Fibroblast of lung (primary cell): ENCODE data around the gene LDLRAD4. TPM values are rescaled to one million over a fixed set of nuclear protein-coding genes. Genes with fewer than 3 reads are reported as not detected.

Source experiments
- DNase-seq, 2 donors: peaks; one replicate each; pipeline versions ENCODE4 v3.0.0 to v3.0.0-alpha.2; 2010; ENCODE audit warnings: low read depth in 2 of 2
- H2AFZ ChIP-seq: 2 replicates; pipeline ENCODE4 v1.5.1; 2012; ENCODE audit warnings: low read length, control low read depth, inconsistent platforms
- H3K27ac ChIP-seq: 2 replicates; pipeline ENCODE4 v1.5.1; 2011; ENCODE audit warnings: low read length, control low read depth; ENCODE audit not compliant: insufficient read depth
- H3K27me3 ChIP-seq: 2 replicates; pipeline ENCODE4 v1.5.1; 2011; ENCODE audit warnings: mild to moderate bottlenecking, low read length; ENCODE audit not compliant: control insufficient read depth, insufficient read depth
- H3K36me3 ChIP-seq: 2 replicates; pipeline ENCODE4 v1.5.1; 2011; ENCODE audit warnings: low read length; ENCODE audit not compliant: control insufficient read depth, insufficient read depth
- H3K4me1 ChIP-seq: 2 replicates; pipeline ENCODE4 v1.5.1; 2011; ENCODE audit warnings: low read length; ENCODE audit not compliant: control insufficient read depth, insufficient read depth; ENCODE audit errors: extremely low read depth
- H3K4me2 ChIP-seq: 2 replicates; pipeline ENCODE4 v1.5.1; 2011; ENCODE audit warnings: low read length, control low read depth; ENCODE audit not compliant: insufficient read depth; ENCODE audit errors: extremely low read depth
- H3K4me3 ChIP-seq, 4 experiments: fragments of 200-600 bp in 1 of 4; sonication (generic) in 1 of 4; replicated peaks in 1 of 4; 2 replicates each; pipeline ENCODE4 v1.5.1; 2011 to 2016; ENCODE audit warnings: low read length in 4 of 4, low read depth in 3 of 4, mild to moderate bottlenecking in 3 of 4, control low read depth in 2 of 4, inconsistent platforms in 1 of 4, mixed read lengths in 1 of 4; ENCODE audit not compliant: insufficient read depth in 1 of 4; ENCODE audit errors: control extremely low read depth in 1 of 4
- H3K79me2 ChIP-seq: 2 replicates; pipeline ENCODE4 v1.5.1; 2012; ENCODE audit warnings: mild to moderate bottlenecking, low read length, inconsistent platforms; ENCODE audit not compliant: control insufficient read depth, insufficient read depth
- H3K9ac ChIP-seq: 2 replicates; pipeline ENCODE4 v1.5.1; 2011; ENCODE audit warnings: mild to moderate bottlenecking, low read length, control low read depth; ENCODE audit not compliant: insufficient read depth
- H3K9me3 ChIP-seq: 2 replicates; pipeline ENCODE4 v1.5.1; 2012; ENCODE audit warnings: low read depth, low read length; ENCODE audit not compliant: control insufficient read depth, insufficient read depth
- H4K20me1 ChIP-seq: 2 replicates; pipeline ENCODE4 v1.5.1; 2011; ENCODE audit warnings: low read length; ENCODE audit not compliant: control insufficient read depth, insufficient read depth; ENCODE audit errors: extremely low read depth
- EZH2 ChIP-seq: IDR thresholded peaks from 2 replicates; pipeline ENCODE4 v1.5.1; 2012; ENCODE audit warnings: low read length, control low read depth, mild to moderate bottlenecking; ENCODE audit errors: missing control alignments
- polyA plus RNA-seq, 2 donors: library from polyadenylated mRNA; depleted of rRNA in 1 of 2; stranded (reverse) in 1 of 2; unstranded in 1 of 2; fragments of >200 nt; gene quantifications; 2 replicates each; pipeline ENCODE4 v1.2.1, GENCODE V29; 2011 to 2012; ENCODE audit warnings: missing spikeins in 1 of 2
- total RNA-seq: library from RNA; depleted of rRNA; stranded (reverse); fragments of >200 nt; gene quantifications from 2 replicates; pipeline ENCODE4 v1.2.1, GENCODE V29; 2014
- TF ChIP-seq, protein P1 (sequence below), 2 donors: IDR thresholded peaks in 1 of 2; conservative IDR thresholded peaks in 1 of 2; 1 replicate in 1 of 2; 2 replicates in 1 of 2; pipeline ENCODE4 v1.5.1; 2011 to 2012; ENCODE audit warnings: low read length in 2 of 2, control low read depth in 1 of 2, inconsistent platforms in 1 of 2, low read depth in 1 of 2, mild to moderate bottlenecking in 1 of 2

LDLRAD4 gene
- total and polyA plus RNA-seq, 2 donors (not counting 1 experiment from before 2014, with no cell fraction given) = not detected

DNA sequence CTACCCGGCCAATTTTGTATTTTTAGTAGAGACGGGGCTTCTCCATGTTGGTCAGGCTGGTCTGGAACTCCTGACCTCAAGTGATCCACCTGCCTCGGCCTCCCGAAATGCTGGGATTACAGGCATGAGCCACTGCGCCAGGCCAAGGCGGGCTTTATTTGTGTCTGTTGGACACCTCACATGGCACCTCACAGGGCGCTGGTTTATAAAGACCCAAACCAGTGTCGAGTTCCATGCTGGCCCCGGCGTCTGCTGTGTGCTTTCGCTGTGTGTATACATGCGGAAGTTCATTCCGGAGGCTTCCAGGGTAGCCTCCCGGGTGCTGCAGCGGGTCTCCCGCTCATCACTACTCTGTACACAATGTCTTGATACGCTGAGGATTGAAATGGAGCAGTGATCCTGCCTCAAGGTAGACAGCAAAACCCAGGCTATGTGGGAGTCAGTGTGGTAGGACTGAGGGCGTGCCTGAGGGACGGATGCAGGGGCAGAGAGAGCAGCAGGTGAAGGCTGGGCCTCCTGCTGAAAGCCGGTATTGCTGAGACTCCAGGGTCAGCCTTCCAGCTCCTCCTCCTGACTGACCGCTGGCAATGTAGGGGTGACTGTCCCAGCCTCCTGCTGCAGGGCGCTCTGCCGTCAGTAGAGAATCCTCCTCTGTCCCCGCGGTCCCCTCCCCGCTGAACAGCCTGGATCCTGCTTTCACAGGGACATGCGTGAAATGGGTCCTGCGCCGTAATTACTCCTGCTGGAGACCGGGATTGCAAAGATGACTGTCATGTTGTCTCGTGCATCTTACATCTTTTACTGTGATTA, 22.7 kb downstream of the LDLRAD4 start:
- H3K27me3 ChIP-seq = no peaks in the 10 kb centered on the region
- DNase-seq = no peak
- no peak overlapping the region for H3K27ac ChIP-seq
- H3K4me3 ChIP-seq = no peak overlapping the region
- no peaks in the 10 kb centered on the region for H3K79me2 ChIP-seq
- H3K9me3 ChIP-seq = no peaks in the 10 kb centered on the region
- H2AFZ ChIP-seq = no peak overlapping the region
- no peak overlapping the region for H3K9ac ChIP-seq
- H4K20me1 ChIP-seq = no peaks in the 10 kb centered on the region
- H3K4me1 ChIP-seq = no peaks in the 10 kb centered on the region
- TF ChIP-seq, protein P1, sequence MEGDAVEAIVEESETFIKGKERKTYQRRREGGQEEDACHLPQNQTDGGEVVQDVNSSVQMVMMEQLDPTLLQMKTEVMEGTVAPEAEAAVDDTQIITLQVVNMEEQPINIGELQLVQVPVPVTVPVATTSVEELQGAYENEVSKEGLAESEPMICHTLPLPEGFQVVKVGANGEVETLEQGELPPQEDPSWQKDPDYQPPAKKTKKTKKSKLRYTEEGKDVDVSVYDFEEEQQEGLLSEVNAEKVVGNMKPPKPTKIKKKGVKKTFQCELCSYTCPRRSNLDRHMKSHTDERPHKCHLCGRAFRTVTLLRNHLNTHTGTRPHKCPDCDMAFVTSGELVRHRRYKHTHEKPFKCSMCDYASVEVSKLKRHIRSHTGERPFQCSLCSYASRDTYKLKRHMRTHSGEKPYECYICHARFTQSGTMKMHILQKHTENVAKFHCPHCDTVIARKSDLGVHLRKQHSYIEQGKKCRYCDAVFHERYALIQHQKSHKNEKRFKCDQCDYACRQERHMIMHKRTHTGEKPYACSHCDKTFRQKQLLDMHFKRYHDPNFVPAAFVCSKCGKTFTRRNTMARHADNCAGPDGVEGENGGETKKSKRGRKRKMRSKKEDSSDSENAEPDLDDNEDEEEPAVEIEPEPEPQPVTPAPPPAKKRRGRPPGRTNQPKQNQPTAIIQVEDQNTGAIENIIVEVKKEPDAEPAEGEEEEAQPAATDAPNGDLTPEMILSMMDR (conservative IDR thresholded peaks at IDR 0.05 in 1 of 2, IDR thresholded peaks at IDR 0.05 in 1 of 2; ENCODE audit: low read depth in 1 of 2, low read length in 2 of 2) = no peak
- no peak for TF ChIP-seq EZH2
- H3K4me2 ChIP-seq = no peak overlapping the region
- H3K36me3 ChIP-seq = no peaks in the 10 kb centered on the region

DNA sequence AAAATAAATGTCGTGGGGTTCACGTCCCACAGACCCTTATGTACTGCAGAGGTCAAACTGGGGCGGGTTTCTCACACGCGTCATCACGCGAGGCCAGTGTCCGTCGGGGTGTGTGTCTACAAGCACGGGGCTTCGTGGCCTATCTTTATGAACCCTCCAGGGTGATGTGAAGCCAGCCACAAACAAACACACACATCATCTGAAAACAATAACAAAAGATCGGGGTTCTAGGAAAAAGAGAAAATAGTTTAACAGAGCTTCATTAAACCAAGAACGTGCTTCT, 23.3 kb downstream of the LDLRAD4 start:
- DNase-seq = no peak
- Histone ChIP-seq H4K20me1 (no peaks in the 10 kb centered on the region), H2AFZ (no peak overlapping the region), H3K27me3 (no peaks in the 10 kb centered on the region), H3K9ac (no peak overlapping the region), H3K27ac (no peak overlapping the region), H3K4me1 (no peaks in the 10 kb centered on the region), H3K36me3 (no peaks in the 10 kb centered on the region), H3K9me3 (no peaks in the 10 kb centered on the region), H3K4me2 (no peak overlapping the region), H3K79me2 (no peaks in the 10 kb centered on the region), H3K4me3 (no peak overlapping the region)
- TF ChIP-seq, protein P1 (conservative IDR thresholded peaks at IDR 0.05 in 1 of 2, IDR thresholded peaks at IDR 0.05 in 1 of 2; ENCODE audit: low read depth in 1 of 2, low read length in 2 of 2) = no peak
- TF ChIP-seq EZH2 = no peak

DNA sequence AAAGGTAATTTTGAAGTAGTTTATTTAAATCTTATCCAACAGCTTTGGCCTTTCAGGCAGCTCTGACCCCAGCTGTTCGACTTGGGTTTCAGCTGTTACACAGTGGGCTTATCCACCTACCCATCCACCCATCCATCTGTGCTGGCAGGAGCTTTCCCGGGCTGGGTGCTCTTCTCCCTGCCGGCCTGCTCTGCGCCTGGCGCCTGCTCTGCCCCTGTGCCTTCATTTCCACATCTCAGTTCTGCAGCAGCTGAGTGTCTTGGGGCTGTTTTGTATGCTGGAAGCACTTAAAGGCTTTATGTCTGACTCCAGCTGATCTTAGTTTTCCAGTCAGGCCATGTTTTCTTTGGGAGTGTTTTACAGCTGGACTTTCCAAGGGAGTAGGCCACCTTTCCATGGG, 24.2 kb downstream of the LDLRAD4 start:
- no peak overlapping the region for H3K4me3 ChIP-seq
- no peak overlapping the region for H3K9ac ChIP-seq
- H3K27ac ChIP-seq = no peak overlapping the region
- no peak overlapping the region for H3K4me2 ChIP-seq
- no peaks in the 10 kb centered on the region for H3K79me2 ChIP-seq
- no peaks in the 10 kb centered on the region for H3K27me3 ChIP-seq
- H3K9me3 ChIP-seq = no peaks in the 10 kb centered on the region
- TF ChIP-seq EZH2 = no peak
- TF ChIP-seq, protein P1 (conservative IDR thresholded peaks at IDR 0.05 in 1 of 2, IDR thresholded peaks at IDR 0.05 in 1 of 2; ENCODE audit: low read depth in 1 of 2, low read length in 2 of 2) = no peak
- DNase-seq = no peak
- no peak overlapping the region for H2AFZ ChIP-seq
- no peaks in the 10 kb centered on the region for H3K4me1 ChIP-seq
- no peaks in the 10 kb centered on the region for H4K20me1 ChIP-seq
- H3K36me3 ChIP-seq = no peaks in the 10 kb centered on the region
